Neural cell (in vitro differentiated cells): ENCODE measurements around the gene KCTD11. TPM values are rescaled to one million over a fixed set of nuclear protein-coding genes. Genes with fewer than 3 reads are reported as not detected.

Experiments used
- H2AFZ ChIP-seq: fragments of 200-600, 300-800 bp; sonication (generic), shearing (Covaris generic); 2 replicates; pipeline ENCODE4 v1.6.0; 2014; ENCODE audit warnings: low read depth, mild to moderate bottlenecking, antibody characterized with exemption, low read length, moderate library complexity
- H3F3A ChIP-seq: fragments of 200-600 bp; shearing (Covaris generic); 2 replicates; pipeline ENCODE4 v1.6.1; 2016; ENCODE audit warnings: mild to moderate bottlenecking, moderate library complexity, mixed read lengths, antibody characterized with exemption, low read length; ENCODE audit not compliant: insufficient read depth, poor library complexity, severe bottlenecking
- H3K27ac ChIP-seq: fragments of 200-600, 300-800 bp; sonication (generic), shearing (Covaris generic); 2 replicates; pipeline ENCODE4 v1.5.1; 2014; ENCODE audit warnings: mild to moderate bottlenecking, low read length, moderate library complexity
- H3K27me3 ChIP-seq: fragments of 300-800, 200-600 bp; sonication (generic), shearing (Covaris generic); 2 replicates; pipeline ENCODE4 v1.6.0; 2014; ENCODE audit warnings: mild to moderate bottlenecking, low read depth, low read length, moderate library complexity; ENCODE audit not compliant: insufficient read depth
- H3K36me3 ChIP-seq: fragments of 300-800, 200-600 bp; sonication (generic), shearing (Covaris generic); 2 replicates; pipeline ENCODE4 v1.5.1; 2014; ENCODE audit warnings: mild to moderate bottlenecking, antibody characterized with exemption, low read length, moderate library complexity; ENCODE audit not compliant: insufficient read depth
- H3K4me2 ChIP-seq: fragments of 300-800, 200-600 bp; sonication (generic), shearing (Covaris generic); 2 replicates; pipeline ENCODE4 v1.6.0; 2014; ENCODE audit warnings: mild to moderate bottlenecking, low read length
- H3K4me3 ChIP-seq: fragments of 300-800, 200-600 bp; sonication (generic), shearing (Covaris generic); 2 replicates; pipeline ENCODE4 v1.5.1; 2014; ENCODE audit warnings: mild to moderate bottlenecking, low read length, moderate library complexity
- H3K79me2 ChIP-seq: fragments of 200-600 bp; shearing (Covaris generic); replicated peaks from 2 replicates; pipeline ENCODE4 v1.6.0; 2014; ENCODE audit warnings: mild to moderate bottlenecking, low read length, moderate library complexity; ENCODE audit not compliant: insufficient read depth
- H3K9ac ChIP-seq: fragments of 300-800, 200-600 bp; sonication (generic), shearing (Covaris generic); 2 replicates; pipeline ENCODE4 v1.6.1; 2016; ENCODE audit warnings: mild to moderate bottlenecking, low read length, mixed read lengths
- H3K9me2 ChIP-seq: fragments of 200-600 bp; shearing (Covaris generic); 2 replicates; pipeline ENCODE4 v1.6.1; 2016; ENCODE audit warnings: mild to moderate bottlenecking, low read length, mixed read lengths; ENCODE audit not compliant: insufficient read depth
- H3K9me3 ChIP-seq: fragments of 200-600, 300-800 bp; sonication (generic), shearing (Covaris generic); 2 replicates; pipeline ENCODE4 v1.6.1; 2016; ENCODE audit warnings: mild to moderate bottlenecking, mixed run types, low read length, moderate library complexity, mixed read lengths
- H4K20me1 ChIP-seq: fragments of 200-600 bp; shearing (Covaris generic); 2 replicates; pipeline ENCODE4 v1.6.1; 2016; ENCODE audit warnings: mild to moderate bottlenecking, mixed run types; ENCODE audit not compliant: insufficient read depth
- EP300 ChIP-seq: fragments of 450-650 bp; conservative IDR thresholded peaks from 2 replicates; pipeline ENCODE4 v1.6.1; 2014; ENCODE audit warnings: antibody characterized with exemption, mild to moderate bottlenecking, moderate library complexity; ENCODE audit not compliant: poor library complexity, severe bottlenecking
- EZH2 ChIP-seq: fragments of 200-600, 300-800 bp; shearing (Covaris generic), sonication (generic); IDR thresholded peaks from 2 replicates; pipeline ENCODE4 v1.6.1; 2014; ENCODE audit warnings: antibody characterized with exemption, low read length, borderline replicate concordance, mild to moderate bottlenecking; ENCODE audit not compliant: insufficient read depth, poor library complexity, severe bottlenecking
- MXI1 ChIP-seq: fragments of 450-650 bp; conservative IDR thresholded peaks from 2 replicates; pipeline ENCODE4 v1.6.1; 2014; ENCODE audit warnings: antibody characterized with exemption, mild to moderate bottlenecking; ENCODE audit not compliant: poor library complexity, severe bottlenecking
- POLR2AphosphoS5 ChIP-seq: IDR thresholded peaks from 2 replicates; pipeline ENCODE4 v1.6.1; 2012
- RAD21 ChIP-seq: fragments of 450-650 bp; conservative IDR thresholded peaks from 2 replicates; pipeline ENCODE4 v1.6.1; 2014; ENCODE audit warnings: antibody characterized with exemption, mild to moderate bottlenecking, moderate library complexity
- REST ChIP-seq: IDR thresholded peaks from 2 replicates; pipeline ENCODE4 v1.6.1; 2012; ENCODE audit warnings: borderline replicate concordance
- SMC3 ChIP-seq: fragments of 450-650 bp; conservative IDR thresholded peaks from 2 replicates; pipeline ENCODE4 v1.6.1; 2014; ENCODE audit warnings: antibody characterized with exemption, mild to moderate bottlenecking, moderate library complexity; ENCODE audit not compliant: poor library complexity
- TAF1 ChIP-seq: IDR thresholded peaks from 2 replicates; pipeline ENCODE4 v1.6.1; 2012; ENCODE audit warnings: low read depth
- polyA plus RNA-seq: library from polyadenylated mRNA; depleted of rRNA; stranded (reverse); fragments of >200 nt; gene quantifications from 2 replicates; pipeline ENCODE4 v1.2.3, GENCODE V29; 2014
- TF ChIP-seq, protein P1 (sequence below): fragments of 450-650 bp; IDR thresholded peaks from 2 replicates; pipeline ENCODE4 v1.5.1; 2014; ENCODE audit warnings: antibody characterized with exemption, mild to moderate bottlenecking, moderate library complexity; ENCODE audit not compliant: poor library complexity, severe bottlenecking

Gene KCTD11
- polyA plus RNA-seq, 1 donor from 2014 or later: 2.8 TPM

DNA sequence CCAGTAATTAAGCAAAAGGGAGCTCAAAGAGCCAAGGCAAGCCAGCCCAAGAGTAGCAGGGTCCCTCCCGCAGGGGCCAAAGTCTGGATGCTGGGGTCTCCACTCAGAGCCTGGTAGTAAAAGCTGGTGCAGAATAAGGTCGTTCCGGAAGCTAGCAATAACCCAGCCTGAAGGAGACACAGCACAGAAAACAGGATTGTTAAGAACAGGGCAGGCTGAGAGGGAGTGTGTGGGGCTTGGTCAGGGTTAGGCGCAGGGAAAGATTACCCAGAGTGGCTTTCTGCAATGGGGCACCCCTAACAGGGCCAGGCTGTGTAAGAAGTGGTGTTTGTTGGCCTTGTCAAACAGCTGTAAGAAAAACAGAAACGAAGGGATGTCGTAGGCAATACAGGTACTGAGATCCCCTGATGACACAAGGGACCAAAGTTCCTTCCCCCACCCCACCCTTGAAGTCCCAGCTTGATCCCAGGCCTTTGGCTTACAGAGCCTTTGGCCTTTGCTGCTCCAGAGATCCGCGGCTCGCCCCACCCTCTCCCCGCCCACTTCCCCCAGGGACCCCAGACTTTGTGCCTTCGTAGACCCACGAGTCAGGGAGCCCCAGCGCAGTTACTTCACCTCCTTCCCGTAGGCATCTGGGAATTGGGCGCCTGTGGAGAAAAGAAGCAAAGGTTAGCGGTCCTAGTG, 51.2 kb downstream of the KCTD11 start:
- TF ChIP-seq SMC3 (no peak), POLR2AphosphoS5 (no peak), EP300 (no peak), MXI1 (no peak), TAF1 (no peak), RAD21 (no peak), REST (no peak), EZH2 (no peak)
- TF ChIP-seq, protein P1, sequence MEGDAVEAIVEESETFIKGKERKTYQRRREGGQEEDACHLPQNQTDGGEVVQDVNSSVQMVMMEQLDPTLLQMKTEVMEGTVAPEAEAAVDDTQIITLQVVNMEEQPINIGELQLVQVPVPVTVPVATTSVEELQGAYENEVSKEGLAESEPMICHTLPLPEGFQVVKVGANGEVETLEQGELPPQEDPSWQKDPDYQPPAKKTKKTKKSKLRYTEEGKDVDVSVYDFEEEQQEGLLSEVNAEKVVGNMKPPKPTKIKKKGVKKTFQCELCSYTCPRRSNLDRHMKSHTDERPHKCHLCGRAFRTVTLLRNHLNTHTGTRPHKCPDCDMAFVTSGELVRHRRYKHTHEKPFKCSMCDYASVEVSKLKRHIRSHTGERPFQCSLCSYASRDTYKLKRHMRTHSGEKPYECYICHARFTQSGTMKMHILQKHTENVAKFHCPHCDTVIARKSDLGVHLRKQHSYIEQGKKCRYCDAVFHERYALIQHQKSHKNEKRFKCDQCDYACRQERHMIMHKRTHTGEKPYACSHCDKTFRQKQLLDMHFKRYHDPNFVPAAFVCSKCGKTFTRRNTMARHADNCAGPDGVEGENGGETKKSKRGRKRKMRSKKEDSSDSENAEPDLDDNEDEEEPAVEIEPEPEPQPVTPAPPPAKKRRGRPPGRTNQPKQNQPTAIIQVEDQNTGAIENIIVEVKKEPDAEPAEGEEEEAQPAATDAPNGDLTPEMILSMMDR: no peak
- no peaks in the 10 kb centered on the region for H3K9me3 ChIP-seq
- peaks cover 2% of the 10 kb centered on the region for H4K20me1 ChIP-seq
- no peak overlapping the region for H2AFZ ChIP-seq
- H3K9ac ChIP-seq: peak overlapping the region; percentile 98
- H3F3A ChIP-seq: peaks cover 5% of the 10 kb centered on the region
- H3K79me2 ChIP-seq: peaks cover 32% of the 10 kb centered on the region
- H3K4me2 ChIP-seq: peak overlapping the region; percentile 86
- no peaks in the 10 kb centered on the region for H3K36me3 ChIP-seq
- H3K9me2 ChIP-seq: no peaks in the 10 kb centered on the region
- H3K4me3 ChIP-seq: peak overlapping the region; percentile 88
- H3K27ac ChIP-seq: peak overlapping the region; percentile 98
- H3K27me3 ChIP-seq: no peaks in the 10 kb centered on the region

GRCh38 chr17:7403727-7403976, 51.7 kb downstream of the KCTD11 start:
- Histone ChIP-seq H2AFZ (peak overlapping the region; percentile 76), H3K9me3 (no peaks in the 10 kb centered on the region), H3K36me3 (no peaks in the 10 kb centered on the region), H3K4me3 (peak overlapping the region; percentile 88), H3K9ac (peak overlapping the region; percentile 98), H3K4me2 (peak overlapping the region; percentile 86), H3K27ac (peak overlapping the region; percentile 98), H3K27me3 (no peaks in the 10 kb centered on the region), H3K9me2 (no peaks in the 10 kb centered on the region), H4K20me1 (peaks cover 2% of the 10 kb centered on the region), H3K79me2 (peaks cover 32% of the 10 kb centered on the region), H3F3A (peaks cover 5% of the 10 kb centered on the region)
- TF ChIP-seq EZH2 (no peak), RAD21 (no peak), TAF1 (no peak), REST (no peak), MXI1 (no peak), POLR2AphosphoS5 (no peak), EP300 (no peak)
- TF ChIP-seq, protein P1: no peak
